Activated CD8-positive, alpha-beta memory T cell treated with anti-CD3 and anti-CD28 coated beads, Interleukin-2, amount 50 U/mL, for 48 hours (primary cell): Measurements from ENCODE around the gene TMEM72.

ENCODE experiments used
- DNase-seq: peaks from one replicate; pipeline ENCODE4 v3.0.0-alpha.2; 2020

TMEM72 gene

GRCh38 chr10:44890696-44891563 lies 20.2 kb upstream of the TMEM72 start:
- DNase-seq: no peak

GRCh38 chr10:44891721-44892120 lies 19.4 kb upstream of the TMEM72 start:
- no peak for DNase-seq

GRCh38 chr10:44893604-44894468 lies 17.3 kb upstream of the TMEM72 start:
- DNase-seq: no peak

GRCh38 chr10:44894691-44895090 lies 16.4 kb upstream of the TMEM72 start:
- DNase-seq: no peak

- no peak for DNase-seq
These were observed 15.9 kb upstream of the TMEM72 start for GRCh38 chr10:44895280-44895679.

GRCh38 chr10:44897049-44897448 lies 14.1 kb upstream of the TMEM72 start:
- no peak for DNase-seq

- no peak for DNase-seq
These were observed 12.5 kb upstream of the TMEM72 start for GRCh38 chr10:44898665-44899064.

- no peak for DNase-seq
These were observed 11.6 kb upstream of the TMEM72 start for GRCh38 chr10:44899450-44900080.

- no peak for DNase-seq
These were observed 8.1 kb upstream of the TMEM72 start for GRCh38 chr10:44902941-44903545.

GRCh38 chr10:44906486-44906885 lies 4.7 kb upstream of the TMEM72 start:
- DNase-seq: no peak

- no peak for DNase-seq
These were observed 3.6 kb upstream of the TMEM72 start for GRCh38 chr10:44907556-44907955.

GRCh38 chr10:44908066-44908749 lies 2.9 kb upstream of the TMEM72 start:
- no peak for DNase-seq

GRCh38 chr10:44908936-44909630 lies 2.1 kb upstream of the TMEM72 start:
- DNase-seq: no peak

- no peak for DNase-seq
These were observed 1.2 kb upstream of the TMEM72 start for GRCh38 chr10:44909910-44910309.

- DNase-seq: no peak
These were observed 535 bp upstream of the TMEM72 start for GRCh38 chr10:44910602-44911001.

GRCh38 chr10:44911951-44912350 lies 814 bp downstream of the TMEM72 start:
- no peak for DNase-seq

GRCh38 chr10:44913350-44914081 lies 2.4 kb downstream of the TMEM72 start:
- DNase-seq: no peak

- DNase-seq: no peak
These were observed 3.8 kb downstream of the TMEM72 start for GRCh38 chr10:44914891-44915290.

- no peak for DNase-seq
These were observed 5.3 kb downstream of the TMEM72 start for GRCh38 chr10:44916429-44916828.

GRCh38 chr10:44917848-44918247 lies 6.7 kb downstream of the TMEM72 start:
- DNase-seq: no peak

- no peak for DNase-seq
These were observed 9.1 kb downstream of the TMEM72 start for GRCh38 chr10:44920252-44920651.
